22Rv1 (cell line): Measurements from ENCODE around the gene FUOM.

Experiments
- CTCF ChIP-seq: fragments of 450-650 bp; IDR thresholded peaks from 2 replicates; pipeline ENCODE4 v1.5.1; 2017; ENCODE audit warnings: mild to moderate bottlenecking
- ZFX ChIP-seq: fragments of 450-650 bp; IDR thresholded peaks from 2 replicates; pipeline ENCODE4 v1.6.1; 2017; ENCODE audit warnings: antibody characterized with exemption, borderline replicate concordance

- no peak for TF ChIP-seq CTCF
- TF ChIP-seq ZFX = no peak
These were observed 11.4 kb downstream of the FUOM start for GRCh38 chr10:133346413-133346812.
